Measurements from ENCODE around the gene PRAME.
"Not testable (repeated sequence)": the region's sequence is repeated elsewhere in the genome, so short reads cannot be mapped to it uniquely, and the experiment has no call there.

PRAME gene

DNA sequence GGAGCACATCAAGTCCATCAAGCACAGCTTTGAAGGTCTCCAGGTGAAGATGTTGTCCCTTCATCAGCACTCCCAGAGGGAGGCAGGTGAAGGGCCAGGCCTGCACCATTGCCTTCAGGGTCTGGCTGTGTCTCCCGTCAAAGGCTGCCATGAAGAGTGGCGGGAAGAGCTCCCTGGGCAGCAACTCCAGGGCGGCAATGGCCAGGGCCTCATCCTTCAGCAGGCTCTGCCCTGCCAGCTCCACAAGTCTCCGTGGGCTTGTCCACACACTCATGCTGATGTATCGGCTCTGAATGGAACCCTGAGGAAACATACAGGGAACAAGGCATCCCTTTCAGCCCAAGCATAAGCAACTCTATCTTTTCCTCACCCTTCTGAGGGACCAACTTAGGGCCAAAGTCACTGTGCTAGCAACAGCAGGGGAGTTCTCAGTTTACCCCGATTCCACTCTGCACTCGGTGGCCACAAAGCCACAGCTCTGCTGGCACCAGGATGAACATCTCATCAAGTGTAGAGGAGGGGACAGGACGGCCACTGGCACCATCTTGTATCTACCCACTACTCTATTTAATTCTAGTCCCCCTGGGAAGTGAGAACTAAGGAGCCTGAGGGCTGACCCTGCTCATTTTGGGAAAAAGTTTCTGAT, 8.2 kb downstream of the PRAME start:
- no peak for DNase-seq (ENCODE audit: low spot score)

DNA sequence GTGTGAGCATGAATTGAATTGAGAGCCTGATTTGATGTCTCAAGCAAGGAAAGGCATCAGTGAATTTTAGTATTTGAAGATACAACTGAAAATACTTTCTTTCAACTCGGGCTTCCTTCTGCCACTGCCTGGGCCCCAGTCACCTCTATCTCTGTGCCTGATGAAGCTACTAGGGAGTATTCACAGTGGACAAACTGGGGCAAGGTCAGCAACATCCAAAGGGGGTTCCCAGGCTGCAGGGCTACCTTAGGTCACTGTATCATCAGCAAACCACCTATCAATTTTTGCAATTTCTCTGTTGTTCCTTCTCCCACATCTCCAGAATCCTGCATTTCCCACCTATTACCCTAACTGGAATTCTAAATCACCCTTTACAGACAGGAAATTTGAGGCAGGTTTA, 10.2 kb downstream of the PRAME start:
- DNase-seq (ENCODE audit: low spot score): no peak

DNA sequence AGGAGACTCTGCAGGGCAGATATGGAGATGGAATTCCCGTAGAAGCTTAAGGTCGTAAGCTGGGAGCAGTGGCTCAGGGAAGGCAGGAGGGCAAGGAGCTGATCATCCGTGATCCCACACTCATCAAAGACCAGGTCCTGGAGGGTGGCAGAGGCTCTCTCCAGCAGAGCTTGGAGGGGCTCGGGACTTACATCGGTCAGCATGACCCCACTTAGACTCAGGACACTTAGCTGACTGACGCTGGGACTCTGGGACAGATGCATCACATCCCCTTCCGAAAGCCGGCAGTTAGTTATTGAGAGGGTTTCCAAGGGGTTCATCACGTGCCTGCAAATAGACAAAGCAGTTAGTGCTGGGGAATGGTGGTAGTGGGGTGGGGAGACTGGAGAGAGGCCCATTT, 10.7 kb downstream of the PRAME start:
- DNase-seq (ENCODE audit: low spot score): no peak

DNA sequence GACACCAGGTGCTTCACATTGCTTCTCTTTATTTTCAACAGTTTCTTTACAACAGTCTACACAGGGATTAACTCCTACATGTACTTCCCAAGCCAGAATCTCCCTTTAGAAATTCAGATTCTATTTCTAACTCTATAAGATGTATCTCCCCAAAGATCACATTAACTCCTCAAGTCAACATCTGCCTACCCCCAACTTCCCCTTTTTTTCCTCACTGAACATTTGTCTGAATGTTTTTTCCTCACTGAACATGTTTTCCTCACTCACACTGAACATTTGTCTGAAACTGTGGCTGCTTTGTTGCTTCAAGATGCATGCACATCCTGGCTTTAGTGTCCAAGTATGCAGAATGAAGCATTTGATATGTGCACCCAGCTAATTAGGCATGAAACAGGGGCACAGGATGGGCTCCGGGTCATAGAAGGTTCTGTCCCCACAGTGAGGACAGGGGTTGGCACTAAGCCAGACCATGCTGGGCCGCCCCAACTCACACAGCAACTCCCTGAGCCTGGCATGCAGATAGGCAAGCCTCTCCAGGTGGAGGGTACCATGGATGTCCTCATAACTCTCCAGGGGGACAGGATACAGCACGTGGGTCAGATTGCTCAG, 11.3 kb downstream of the PRAME start:
- no peak for DNase-seq (ENCODE audit: low spot score)

DNA sequence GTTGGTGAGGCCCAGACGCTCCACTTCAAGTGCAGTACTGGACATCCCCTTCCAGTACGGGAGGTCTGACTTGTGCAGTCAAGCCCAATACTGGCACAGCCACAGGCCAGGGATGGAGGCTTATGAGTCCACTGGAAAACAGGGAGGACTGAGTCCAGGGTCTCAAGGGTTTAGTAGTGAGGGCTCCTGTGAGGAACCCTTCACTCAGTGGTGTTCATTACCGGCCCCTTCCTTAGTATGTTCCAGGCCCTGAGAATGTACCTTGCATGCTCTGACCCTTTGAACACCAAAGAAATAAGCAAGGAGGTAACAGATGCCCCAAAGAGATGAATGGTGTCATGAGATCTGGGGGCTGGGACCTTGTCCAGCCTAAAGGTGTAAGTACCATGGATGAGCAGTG, 11.8 kb downstream of the PRAME start:
- no peak for DNase-seq (ENCODE audit: low spot score)

DNA sequence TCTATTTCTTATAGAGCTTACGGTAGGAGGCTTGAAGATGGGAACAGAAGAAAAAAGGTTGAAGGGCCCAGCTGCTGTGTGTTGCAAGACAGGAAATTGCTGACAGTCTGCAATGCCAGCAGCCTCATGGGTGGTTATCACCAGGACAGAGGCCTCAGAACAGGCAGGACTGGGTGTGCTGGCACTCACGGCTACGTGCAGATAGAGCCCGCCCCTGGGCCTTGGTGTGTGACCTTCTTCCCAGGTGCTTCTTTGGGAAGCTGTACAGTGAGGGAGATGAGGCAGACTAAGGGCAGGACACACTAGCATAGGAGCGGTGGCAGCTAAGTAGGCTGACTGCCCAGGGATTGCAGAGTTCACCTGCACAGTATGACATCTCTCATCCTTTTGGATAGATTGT, 12.6 kb downstream of the PRAME start:
- peak; percentile 24 for DNase-seq (ENCODE audit: low spot score)

DNA sequence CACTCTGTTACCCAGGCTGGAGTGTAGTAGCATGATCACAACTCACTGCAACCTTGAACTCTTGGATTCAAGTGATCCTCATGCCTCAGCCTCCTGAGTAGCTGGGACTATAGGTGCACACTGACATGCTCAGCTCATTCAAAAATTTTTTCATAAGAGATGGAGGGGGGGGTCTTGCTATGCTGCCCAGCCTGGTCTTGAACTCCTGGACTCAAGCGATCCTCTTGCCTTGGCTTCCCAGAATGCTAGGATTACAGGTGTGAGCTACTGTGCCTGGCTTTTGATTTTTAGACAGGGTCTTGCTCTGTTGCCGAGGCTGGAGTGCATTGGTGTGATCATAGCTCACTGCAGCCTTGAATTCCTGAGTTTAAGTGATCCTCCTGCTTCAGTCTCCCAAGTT, 14.0 kb downstream of the PRAME start:
- DNase-seq (ENCODE audit: low spot score): no peak

DNA sequence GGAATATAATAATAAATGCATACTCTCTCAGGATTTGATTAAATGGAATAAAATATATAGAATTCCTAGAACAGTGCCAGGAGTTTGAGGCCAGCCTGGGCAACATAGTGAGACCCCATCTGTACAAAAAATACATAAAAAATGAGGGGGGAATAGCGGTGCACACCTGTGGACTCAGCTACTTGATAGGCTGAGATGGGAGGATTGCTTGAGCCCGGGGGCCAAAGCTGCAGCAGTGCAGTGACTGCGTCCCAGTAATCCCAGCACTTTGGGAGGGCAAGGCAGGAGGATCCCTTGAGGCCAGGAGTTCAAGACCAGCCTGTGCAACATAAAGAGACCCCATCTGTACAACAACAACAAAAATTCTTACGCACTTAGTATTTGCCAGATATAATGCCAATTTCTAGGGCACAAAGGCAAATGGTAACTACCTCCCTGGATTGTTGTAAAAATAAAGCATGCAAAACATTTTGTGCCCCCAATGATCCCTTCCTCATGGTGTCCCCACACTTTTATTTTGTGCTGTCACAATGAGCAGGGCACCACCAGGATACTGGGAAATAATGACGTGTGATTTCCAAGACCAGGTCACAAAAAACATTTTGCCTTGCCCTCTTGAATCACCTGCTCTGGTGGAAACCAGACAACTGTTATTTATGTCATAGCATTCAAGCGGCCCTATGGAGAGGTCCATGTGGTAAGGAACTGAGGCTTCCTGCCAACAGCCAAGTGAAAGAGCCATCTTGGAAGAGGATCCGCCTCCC, 20.7 kb downstream of the PRAME start:
- no peak for DNase-seq (ENCODE audit: low spot score)

DNA sequence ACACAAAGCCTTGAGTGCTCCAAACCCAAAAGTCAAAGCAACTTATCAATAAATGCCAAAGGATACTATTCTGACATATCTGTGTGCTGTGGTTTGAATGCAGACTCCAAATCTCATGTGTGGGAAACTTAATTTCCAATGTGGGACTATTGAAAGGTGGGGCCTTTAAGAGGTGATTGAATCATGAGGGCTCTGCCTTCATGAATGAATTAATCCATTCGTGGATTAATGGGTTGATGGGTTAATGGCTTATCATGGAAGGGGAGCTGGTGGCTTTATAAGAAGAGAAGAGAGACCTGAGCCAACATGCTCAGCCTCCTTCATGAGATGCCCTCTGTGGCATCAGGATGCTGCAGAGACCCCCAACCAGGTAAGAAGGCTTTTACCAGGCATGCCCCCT, 22.1 kb downstream of the PRAME start:
- DNase-seq (ENCODE audit: low spot score): no peak

DNA sequence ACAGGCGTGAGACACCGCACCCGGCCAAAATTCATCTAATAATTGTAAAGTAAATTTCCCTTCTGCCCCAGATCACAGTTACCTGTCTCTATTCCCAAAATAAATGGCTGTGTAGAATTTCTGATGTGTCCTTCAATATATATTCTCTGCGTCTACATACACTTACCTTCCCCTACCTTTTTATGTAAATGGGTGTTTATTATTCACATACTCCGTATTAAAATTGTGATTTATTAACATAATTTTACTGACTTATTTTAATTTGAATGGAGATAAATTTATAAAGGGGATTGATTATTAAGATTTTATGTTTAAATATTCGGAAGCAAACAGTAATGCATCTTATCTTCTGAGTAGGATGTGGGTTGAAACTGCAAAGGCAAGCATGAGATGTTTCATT, 22.6 kb downstream of the PRAME start:
- no peak for DNase-seq (ENCODE audit: low spot score)

DNA sequence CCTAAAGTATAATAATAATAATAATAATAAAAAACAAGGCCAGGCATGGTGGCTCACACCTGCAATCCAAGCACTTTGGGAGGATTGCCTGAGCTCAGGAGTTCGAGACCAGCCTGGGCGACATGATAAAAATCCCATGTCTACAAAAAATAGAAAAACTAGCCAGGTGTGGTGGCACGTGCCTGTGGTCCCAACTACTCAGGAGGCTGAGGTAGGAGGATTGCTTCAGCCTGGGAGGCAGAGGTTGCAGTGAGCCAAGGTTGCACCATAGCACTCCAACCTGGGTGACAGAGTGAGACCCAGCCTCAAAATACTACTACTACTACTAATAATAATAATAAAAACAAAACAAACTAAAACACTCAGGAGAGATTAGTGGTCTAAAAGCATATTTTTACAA, 23.4 kb downstream of the PRAME start:
- no peak for DNase-seq (ENCODE audit: low spot score)

DNA sequence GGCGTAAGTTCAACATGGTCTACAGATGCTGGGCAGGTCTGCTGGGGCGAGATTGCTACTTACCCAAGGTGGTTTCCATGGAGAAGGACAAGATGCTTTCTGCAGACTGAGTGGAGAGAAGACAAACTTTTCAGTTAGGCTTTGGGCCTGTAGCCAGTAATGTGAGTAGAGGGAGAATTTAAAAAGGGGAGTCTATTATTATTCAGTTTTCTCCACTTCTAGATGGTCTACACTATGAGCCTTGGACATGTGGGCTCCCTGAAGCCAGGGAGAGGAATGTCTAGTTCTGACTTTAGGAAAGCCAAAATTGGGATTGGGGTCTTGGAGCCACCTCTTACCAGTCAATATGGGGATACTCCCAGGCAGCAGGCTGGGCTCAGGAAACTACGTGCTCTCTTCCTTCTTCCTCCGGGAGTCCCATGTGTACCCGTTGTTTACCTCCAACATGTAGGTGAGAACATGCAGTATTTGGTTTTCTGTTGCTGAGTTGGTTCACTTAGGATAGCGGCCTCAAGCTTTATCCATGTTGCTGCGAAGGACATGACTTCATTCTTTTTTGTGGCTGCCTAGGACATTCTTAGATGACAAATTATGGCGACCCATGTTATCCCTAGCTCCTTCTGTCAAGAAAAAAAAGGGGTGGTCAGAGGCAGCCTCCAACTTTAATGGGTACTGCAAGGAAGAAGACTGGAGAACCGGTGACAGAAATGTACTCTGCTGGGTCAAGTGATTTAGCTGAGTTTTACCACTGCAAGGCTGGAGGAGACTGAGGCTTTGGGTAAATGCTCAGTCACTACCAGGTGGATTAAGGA, 24.3 kb downstream of the PRAME start:
- DNase-seq (ENCODE audit: low spot score): no peak

DNA sequence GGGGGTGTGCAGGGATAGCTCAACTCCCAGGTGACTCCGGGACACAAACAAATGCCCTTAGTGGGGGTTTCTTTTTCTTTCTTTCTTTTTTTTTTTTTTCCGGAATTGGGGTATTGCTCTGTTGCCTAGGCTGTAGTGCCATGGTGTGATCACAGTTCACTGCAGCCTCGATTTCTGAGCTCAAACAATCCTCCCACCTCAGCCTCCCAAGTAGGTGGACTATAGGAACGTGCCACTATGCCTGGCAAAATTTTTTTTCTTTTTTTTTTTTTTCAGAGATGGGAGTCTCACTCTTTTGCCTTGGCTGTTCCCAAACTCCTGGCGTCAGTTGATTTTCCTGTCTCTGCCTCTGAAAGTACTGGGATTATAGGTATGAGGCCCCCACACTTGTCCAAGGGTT, 25.2 kb downstream of the PRAME start:
- DNase-seq (ENCODE audit: low spot score): no peak

DNA sequence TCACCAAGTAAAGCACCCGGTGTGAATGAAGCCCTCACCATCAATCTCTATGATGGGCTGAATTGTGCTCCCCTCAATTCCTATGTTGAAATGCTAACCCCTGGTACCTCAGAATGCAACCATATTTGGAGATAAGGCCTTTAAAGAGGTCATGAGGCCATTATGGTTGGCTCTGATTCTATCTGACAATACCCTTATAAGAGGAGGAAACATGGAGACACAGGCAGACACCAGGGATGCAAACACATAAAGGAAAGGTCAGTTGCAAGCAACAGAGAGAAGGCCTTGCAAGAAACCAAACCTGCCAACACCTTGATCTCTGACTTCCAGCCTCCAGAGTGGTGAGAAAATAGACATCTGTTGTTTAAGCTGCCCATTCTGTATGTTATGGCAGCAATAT, 25.6 kb downstream of the PRAME start:
- DNase-seq (ENCODE audit: low spot score): no peak

DNA sequence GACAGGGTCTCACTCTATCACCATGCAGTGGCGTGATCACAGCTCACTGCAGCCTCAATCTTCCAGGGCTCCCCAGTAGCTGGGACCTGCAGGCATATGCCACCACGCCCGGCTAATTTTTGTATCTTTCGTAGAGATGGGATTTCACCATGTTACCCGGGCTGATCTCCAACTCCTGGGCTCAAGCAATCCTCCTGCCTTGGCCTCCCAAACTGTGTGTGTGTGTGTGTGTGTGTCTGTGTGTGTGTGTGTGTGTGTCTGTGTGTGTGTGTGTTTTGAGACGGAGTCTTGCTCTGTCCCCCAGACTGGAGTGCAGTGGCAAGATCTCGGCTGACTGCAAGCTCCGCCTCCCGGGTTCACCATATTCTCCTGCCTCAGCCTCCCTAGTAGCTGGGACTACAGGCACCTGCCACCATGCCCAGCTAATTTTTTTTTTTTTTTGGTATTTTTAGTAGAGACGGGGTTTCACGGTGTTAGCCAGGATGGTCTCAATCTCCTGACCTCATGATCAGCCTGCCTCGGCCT, 26.5 kb downstream of the PRAME start:
- not testable (repeated sequence) for DNase-seq (ENCODE audit: low spot score)

DNA sequence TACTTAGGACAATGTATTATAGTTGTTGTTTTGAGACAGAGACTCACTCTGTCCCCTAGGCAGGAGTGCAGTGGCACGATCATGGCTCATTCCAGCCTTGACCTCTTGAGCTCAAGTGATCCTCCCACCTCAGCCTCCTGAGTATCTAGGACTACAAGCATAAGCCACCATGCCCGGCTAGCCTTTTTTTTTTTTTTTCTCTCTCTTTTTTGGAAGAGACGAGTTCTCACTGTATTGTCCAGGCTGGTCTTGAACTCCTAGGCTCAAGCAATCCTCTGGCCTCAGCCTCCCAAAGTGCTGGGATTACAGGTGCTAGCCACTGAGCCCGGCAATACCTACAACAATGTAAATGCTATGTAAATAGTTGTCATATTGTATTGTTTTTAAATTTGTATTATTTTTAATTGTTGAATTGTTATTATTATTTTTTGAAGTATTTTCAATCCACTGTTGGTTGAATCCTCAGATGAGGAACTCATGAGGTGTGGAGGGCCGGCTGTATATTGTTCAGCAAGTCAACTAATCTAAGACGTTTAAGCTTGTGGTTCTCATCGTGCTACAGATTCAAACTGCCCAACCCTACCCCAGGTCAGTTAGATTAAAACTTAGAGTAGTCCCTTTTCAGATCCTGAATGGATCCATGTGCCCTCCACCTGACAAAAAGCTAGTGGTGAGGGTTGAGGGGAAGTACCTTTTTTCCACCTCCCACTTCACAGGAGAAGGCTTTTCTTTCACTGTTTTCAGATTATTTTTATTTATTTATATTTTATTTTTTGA, 27.1 kb downstream of the PRAME start:
- no peak for DNase-seq (ENCODE audit: low spot score)

DNA sequence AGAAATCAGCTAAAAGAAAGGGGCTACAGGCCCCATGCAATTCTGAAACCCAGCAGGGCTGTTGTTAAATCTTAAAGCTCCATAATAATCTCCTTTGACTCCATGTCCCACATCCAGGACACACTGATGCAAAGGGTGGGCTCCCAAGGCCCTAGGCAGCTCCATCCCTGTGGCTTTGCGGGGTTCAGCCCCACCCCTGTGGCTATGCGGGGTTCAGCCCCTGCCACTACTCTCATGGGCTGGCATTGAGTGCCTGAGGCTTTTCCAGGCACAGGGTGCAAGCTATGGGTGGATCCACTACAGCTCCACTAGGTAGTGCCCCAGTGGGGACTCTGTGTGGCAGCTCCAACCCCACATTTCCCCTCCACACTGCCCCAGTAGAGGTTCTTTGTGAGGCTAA, 30.3 kb downstream of the PRAME start:
- no peak for DNase-seq (ENCODE audit: low spot score)

DNA sequence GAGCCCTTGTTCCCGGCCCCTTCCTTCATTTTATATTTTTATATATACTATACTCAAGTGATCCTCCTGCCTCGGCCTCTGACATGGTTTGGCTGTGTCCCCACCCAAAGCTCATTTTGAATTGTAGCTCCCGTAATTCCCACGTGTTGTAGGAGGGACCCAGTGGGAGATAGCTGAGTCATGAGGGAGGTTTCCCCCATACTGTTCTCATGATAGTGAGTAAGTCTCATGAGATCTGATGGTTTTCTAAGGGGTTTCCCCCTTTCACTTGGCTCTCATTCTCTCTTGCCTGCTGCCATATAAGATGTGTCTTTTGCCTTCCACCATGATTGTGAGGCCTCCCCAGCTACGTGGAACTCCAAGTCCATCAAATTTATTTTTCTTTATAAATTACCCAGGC, 31.8 kb downstream of the PRAME start:
- no peak for DNase-seq (ENCODE audit: low spot score)

DNA sequence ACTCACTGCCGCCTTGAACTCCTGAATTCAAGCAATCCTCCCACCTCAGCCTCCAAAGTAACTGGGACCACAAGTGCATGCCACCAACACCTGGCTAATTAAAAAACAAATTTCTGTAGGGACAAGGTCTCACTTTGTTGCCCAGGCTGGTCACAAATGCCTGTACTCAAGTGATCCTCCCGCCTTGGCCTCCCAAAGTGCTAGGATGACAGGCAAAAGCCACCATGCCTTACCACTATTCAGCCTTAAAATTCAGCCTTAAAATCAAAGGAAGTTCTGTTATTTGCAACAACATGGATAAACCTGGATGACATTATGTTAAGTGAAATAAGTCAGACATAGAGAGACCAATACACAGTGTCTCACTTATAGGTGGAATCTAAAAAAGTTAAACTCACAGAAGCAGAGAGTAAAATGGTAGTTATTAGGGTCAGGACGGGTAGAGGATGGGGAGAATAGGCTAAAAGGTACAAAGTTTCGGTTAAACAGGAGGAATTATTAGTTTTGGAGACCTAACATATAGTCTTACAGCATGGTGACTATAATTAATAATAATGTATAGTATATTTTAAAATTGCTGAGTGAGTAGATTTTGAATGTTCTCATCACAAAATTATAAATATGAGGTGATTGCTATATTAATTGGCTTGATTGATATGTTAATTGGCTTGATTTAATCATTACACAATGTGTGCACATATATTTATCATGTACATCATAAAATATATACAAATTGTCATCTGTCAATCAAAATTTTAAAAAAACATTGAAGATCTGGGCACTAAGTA, 32.7 kb downstream of the PRAME start:
- no peak for DNase-seq (ENCODE audit: low spot score)

DNA sequence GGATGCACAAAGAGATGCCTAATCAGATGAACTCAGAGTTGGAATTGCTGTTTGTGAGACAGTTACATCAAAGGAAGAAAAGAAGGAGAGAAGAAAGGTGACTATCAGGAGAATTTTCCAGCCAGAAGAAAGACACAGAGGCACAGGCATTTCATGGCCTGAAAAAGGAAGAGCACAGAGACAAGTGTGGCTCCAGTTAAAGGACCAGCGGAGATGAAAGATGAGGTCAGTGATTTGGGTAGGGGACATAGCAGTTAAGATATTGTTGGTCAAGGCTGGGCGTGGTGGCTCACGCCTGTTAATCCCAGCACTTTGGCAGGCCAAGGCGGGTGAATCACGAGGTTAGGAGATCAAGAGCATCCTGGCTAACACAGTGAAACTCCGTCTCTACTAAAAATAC, 35.6 kb downstream of the PRAME start:
- no peak for DNase-seq (ENCODE audit: low spot score)

DNA sequence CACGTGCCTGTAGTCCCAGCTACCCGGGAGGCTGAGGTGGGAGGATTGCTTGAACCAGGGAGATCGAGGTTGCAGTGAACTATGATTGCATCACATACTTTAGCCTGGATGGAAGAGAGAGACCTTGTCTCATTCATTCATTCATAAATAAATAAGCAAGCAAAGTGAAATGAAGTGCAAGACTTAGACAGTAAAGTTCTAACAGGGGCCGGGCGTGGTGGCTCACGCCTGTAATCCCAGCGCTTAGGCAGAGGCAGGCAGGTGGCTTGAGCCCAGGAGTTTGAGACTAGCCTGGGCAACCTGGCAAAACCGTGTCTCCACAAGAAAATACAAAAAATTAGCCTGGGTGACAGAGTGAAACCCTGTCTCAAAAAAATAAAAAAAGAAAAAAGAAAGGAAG, 37.4 kb downstream of the PRAME start:
- no peak for DNase-seq (ENCODE audit: low spot score)
